WERI-Rb-1 (cell line): ENCODE data around the gene PAPOLB.

Experiments used
- DNase-seq: peaks from one replicate; pipeline ENCODE4 v3.0.0-alpha.2; 2020
- H3K27ac ChIP-seq: fragments of 250-450 bp; sonication (Bioruptor Pico); 2 replicates; pipeline ENCODE4 v1.5.1; 2020; ENCODE audit warnings: mild to moderate bottlenecking, moderate library complexity
- H3K27me3 ChIP-seq: fragments of 250-450 bp; sonication (Bioruptor Pico); 2 replicates; pipeline ENCODE4 v1.5.1; 2021; ENCODE audit warnings: mild to moderate bottlenecking, low read depth, moderate library complexity; ENCODE audit not compliant: insufficient read depth, severe bottlenecking
- H3K36me3 ChIP-seq: fragments of 250-450 bp; sonication (Bioruptor Pico); 2 replicates; pipeline ENCODE4 v1.5.1; 2020; ENCODE audit warnings: mild to moderate bottlenecking, moderate library complexity
- H3K4me3 ChIP-seq: 2 replicates; pipeline ENCODE4 v1.5.1; 2011; ENCODE audit warnings: low read depth, mild to moderate bottlenecking, control low read depth, low read length
- H3K9me3 ChIP-seq: fragments of 250-450 bp; sonication (Bioruptor Pico); 2 replicates; pipeline ENCODE4 v1.5.1; 2021; ENCODE audit warnings: mild to moderate bottlenecking, moderate library complexity; ENCODE audit not compliant: severe bottlenecking
- TF ChIP-seq, protein P1 (sequence below): IDR thresholded peaks from 2 replicates; pipeline ENCODE4 v1.5.1; 2011; ENCODE audit warnings: low read depth, mild to moderate bottlenecking, control low read depth, inconsistent platforms, low read length

The PAPOLB gene

DNA sequence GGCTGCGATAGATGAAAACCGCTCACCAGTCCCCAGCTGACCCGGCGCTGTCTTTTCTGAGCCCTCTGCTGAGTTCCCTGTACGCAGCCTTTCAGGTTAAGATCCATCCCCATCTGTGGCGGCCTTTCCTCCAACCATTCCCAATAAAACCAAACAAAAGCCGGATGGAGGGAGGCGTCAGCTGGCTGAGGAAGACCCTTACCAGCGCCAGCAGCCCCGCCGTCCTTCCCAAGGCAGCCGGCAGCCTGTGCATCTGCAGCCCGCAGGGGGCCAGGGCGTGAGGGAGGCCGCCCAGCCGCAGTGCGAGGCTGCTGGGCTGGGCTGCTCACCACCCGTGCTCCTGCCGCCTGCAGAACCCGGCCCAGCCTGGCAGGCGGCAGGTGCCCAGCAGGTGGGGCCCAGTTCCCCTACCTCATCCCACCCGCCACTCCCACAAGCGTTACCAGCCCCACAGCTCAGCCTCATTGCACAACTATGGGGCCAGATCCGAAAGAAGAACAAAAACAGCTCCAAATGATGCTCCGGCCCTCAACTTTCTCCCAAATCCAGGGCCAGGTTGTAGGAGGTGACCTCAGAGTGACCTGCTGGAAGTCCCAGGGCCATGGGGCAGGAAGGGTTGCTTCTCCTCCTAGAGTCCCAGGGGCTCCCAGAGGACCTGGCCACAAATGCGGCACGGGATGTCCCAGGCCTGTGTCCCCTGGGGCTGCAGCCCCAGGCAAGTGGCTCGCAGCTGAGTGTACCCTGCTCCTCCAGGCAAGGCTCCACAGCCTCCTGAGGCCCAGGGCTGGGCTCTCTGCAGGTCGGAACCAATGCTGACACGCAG, 23.8 kb downstream of the PAPOLB start:
- Histone ChIP-seq H3K27me3 (no peaks in the 10 kb centered on the region), H3K27ac (peak overlapping the region; percentile 77), H3K36me3 (peaks cover 27% of the 10 kb centered on the region), H3K4me3 (peak overlapping the region; percentile 11; the same call in 1 of the 2 replicates), H3K9me3 (no peaks in the 10 kb centered on the region)
- TF ChIP-seq, protein P1, sequence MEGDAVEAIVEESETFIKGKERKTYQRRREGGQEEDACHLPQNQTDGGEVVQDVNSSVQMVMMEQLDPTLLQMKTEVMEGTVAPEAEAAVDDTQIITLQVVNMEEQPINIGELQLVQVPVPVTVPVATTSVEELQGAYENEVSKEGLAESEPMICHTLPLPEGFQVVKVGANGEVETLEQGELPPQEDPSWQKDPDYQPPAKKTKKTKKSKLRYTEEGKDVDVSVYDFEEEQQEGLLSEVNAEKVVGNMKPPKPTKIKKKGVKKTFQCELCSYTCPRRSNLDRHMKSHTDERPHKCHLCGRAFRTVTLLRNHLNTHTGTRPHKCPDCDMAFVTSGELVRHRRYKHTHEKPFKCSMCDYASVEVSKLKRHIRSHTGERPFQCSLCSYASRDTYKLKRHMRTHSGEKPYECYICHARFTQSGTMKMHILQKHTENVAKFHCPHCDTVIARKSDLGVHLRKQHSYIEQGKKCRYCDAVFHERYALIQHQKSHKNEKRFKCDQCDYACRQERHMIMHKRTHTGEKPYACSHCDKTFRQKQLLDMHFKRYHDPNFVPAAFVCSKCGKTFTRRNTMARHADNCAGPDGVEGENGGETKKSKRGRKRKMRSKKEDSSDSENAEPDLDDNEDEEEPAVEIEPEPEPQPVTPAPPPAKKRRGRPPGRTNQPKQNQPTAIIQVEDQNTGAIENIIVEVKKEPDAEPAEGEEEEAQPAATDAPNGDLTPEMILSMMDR, result 0 out of 2 replicates have a peak, but pooled peaks have one; percentile 14
- DNase-seq, result peak; percentile 62

DNA sequence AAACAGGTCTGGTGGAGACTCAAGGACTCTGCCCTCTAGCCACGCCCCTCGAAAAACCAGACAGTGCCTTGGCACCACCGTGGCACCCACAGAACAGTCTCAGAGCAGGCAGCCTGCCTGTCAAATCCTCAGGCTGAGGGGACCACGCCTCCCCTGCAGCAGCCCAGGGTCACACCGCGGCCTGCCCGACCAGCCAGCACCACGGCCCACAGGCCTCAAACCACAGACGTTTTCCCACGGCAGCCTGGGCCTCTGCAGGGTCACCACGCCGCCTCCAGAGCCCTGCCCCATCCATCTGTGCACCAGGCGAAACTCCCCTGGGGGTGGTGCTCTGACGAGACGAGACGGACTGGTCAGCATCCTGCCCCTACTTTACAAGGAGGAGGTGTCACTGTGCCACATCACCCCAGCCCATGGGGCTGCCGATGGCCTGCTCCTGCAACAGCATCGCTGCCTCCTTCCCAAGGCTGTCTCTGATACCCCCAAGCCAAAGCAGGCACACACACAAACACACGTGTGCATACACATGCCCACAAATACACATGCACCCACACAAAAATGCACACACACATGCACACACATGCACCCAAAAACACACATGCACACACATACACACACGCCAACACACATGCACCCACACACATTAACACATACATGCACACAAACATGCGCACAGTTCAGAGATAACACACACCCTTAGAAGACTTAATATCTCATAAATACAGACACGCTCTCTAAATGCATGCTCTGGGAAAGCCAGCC, 24.6 kb downstream of the PAPOLB start:
- no peaks in the 10 kb centered on the region for H3K9me3 ChIP-seq
- peak; percentile 62 for DNase-seq
- TF ChIP-seq, protein P1, result no peak
- H3K4me3 ChIP-seq, result no peak overlapping the region
- H3K27ac ChIP-seq, result peak overlapping the region; percentile 77
- no peaks in the 10 kb centered on the region for H3K27me3 ChIP-seq
- H3K36me3 ChIP-seq, result peaks cover 27% of the 10 kb centered on the region

DNA sequence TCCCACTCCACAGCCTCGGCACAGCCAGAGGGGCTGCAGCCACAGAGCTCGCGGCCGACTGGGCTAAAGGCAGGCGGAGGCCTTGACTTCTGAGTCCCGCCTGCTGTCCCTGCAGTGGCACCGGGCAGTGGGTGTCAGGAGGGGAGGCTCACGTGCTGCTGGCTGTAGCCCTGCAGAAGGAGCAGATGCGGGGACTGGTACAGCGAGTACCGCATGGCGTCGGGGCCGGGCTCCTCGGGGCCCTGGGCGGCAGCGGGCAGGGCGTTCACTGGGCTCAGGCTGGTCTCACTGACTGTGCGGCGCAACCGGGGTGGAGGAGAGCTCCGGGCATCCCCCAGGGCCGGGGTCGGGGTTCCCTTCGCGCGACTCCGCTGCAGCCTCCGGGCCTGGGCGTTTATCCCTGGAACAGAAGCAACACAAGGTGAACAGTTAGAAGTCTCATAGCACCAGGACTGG, 25.6 kb downstream of the PAPOLB start:
- Histone ChIP-seq H3K4me3 (no peak overlapping the region), H3K27ac (0 out of 2 replicates have a peak overlapping the region, but pooled peaks have one; percentile 20), H3K27me3 (no peaks in the 10 kb centered on the region), H3K36me3 (peaks cover 27% of the 10 kb centered on the region), H3K9me3 (no peaks in the 10 kb centered on the region)
- no peak for DNase-seq
- TF ChIP-seq, protein P1, result no peak

DNA sequence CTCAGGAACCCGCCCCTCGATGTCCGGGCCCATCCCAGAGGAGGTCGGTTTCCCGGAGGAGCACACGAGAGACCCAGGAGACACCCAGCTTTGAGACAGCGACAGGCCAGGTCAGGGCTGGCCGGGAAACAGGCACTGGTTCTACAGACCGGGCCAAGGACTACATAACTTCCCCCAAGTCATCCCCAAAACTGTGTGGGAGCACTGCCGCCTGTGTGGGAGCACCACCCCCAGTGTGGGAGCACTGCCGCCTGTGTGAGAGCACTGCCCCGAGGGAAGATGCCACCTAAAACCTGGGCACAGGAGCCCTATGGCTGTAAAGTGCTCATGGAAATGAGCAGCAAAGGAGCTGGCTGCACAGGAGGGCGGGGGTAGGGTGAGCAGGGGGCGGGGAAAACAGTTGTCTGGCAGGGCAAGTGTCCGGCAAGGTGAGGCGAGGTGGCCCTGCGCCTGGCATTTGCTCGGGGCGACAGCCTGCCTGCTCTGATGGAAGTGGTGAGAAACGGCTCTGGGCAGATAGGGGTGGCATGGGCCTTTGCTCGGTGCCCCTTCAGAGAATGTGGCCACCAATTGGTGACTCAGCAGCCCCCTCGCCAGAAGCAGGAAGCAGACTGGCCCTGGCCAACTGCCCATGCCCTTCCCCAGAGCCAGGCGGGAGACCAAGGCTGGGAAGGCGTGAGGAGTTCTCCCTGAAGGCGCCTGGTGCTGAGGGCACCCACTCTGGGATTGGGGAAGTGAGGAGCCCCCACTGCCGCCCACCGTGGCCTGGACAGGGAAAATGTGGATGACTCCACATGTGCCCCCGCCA, 26.2 kb downstream of the PAPOLB start:
- Histone ChIP-seq H3K27me3 (no peaks in the 10 kb centered on the region), H3K36me3 (peaks cover 27% of the 10 kb centered on the region), H3K27ac (no peak overlapping the region), H3K4me3 (no peak overlapping the region), H3K9me3 (no peaks in the 10 kb centered on the region)
- DNase-seq, result no peak
- TF ChIP-seq, protein P1, result no peak

DNA sequence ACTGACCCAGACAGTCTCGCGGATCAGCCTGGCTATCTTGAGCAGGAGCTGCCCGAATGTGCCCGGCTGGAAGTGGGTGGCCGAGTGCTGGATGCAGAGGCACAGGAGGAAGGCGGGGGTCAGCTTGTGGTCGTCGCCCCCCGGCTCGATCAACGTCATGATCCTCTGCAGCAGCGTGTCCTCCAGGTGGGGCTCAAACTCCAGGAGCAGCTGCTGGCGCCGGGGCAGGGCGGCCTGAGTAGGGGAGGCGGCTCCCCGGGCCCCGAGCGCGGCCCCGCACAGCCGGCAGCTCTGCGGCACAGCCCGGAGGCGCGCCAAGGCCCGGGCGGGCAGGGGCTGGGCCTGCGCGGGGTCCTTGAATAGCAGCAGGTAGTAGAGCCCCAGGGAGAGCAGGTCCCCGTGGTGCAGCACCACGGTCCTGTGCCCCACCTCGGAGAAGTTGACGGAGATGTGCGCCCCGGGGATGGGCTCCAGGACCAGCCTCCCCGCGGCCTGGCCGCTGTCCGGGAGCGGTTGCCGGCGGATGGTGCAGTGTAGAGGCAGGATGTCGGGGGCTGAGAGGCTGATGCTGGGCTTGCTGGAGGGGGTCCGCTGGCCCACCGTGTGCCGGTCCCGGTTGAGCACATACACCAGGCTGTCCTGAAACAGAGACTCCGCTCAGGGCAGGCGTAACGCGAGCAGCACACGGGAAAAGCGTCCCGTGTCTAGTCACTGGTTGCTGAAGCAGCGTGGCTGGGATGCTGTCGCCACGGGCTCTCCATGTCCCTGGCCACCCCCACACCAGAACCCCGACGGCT, 27.0 kb downstream of the PAPOLB start:
- no peak overlapping the region for H3K4me3 ChIP-seq
- H3K27me3 ChIP-seq, result no peaks in the 10 kb centered on the region
- no peaks in the 10 kb centered on the region for H3K9me3 ChIP-seq
- no peak for DNase-seq
- no peak overlapping the region for H3K27ac ChIP-seq
- TF ChIP-seq, protein P1, result no peak
- peaks cover 30% of the 10 kb centered on the region for H3K36me3 ChIP-seq
